ENCODE data around the gene DYNLL1.

- TF ChIP-seq CTCF (IDR thresholded peaks at IDR 0.05 in 2 of 3, conservative IDR thresholded peaks at IDR 0.05 in 1 of 3; ENCODE audit: borderline replicate concordance in 1 of 3, insufficient read depth in 1 of 3, low read depth in 2 of 3, low read length in 2 of 3) = no peak
- TF ChIP-seq EZH2 (IDR thresholded peaks at IDR 0.05) = no peak
- TF ChIP-seq EGR1 (IDR thresholded peaks at IDR 0.05; ENCODE audit: low read depth) = no peak
- TF ChIP-seq POLR2A (IDR thresholded peaks at IDR 0.05; ENCODE audit: borderline replicate concordance, extremely low read depth, insufficient read depth, insufficient read length) = no peak
- no peak for TF ChIP-seq CBX3 (IDR thresholded peaks at IDR 0.05; ENCODE audit: low read depth)
- TF ChIP-seq, protein P1, sequence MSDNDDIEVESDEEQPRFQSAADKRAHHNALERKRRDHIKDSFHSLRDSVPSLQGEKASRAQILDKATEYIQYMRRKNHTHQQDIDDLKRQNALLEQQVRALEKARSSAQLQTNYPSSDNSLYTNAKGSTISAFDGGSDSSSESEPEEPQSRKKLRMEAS (IDR thresholded peaks at IDR 0.05) = no peak
- no peak for TF ChIP-seq POLR2AphosphoS5 (IDR thresholded peaks at IDR 0.05; ENCODE audit: low read depth, low read length)
Observed at GRCh38 chr12:120504587-120504986, 8.7 kb downstream of the DYNLL1 start.
